ENCODE data around the gene SUSD5.

SUSD5 gene

GRCh38 chr3:33153782-33154181 lies 64.8 kb downstream of the SUSD5 start:
- H2AFZ ChIP-seq (ENCODE audit: low read length) = no peak overlapping the region
- no peak overlapping the region for H3K27ac ChIP-seq (ENCODE audit: low read depth, low read length, poor library complexity, severe bottlenecking)
- H3K9me3 ChIP-seq (ENCODE audit: low read length) = no peaks in the 10 kb centered on the region
- no peaks in the 10 kb centered on the region for H3K9me2 ChIP-seq (ENCODE audit: low read depth, low read length)
- H3K36me3 ChIP-seq (ENCODE audit: insufficient read depth, low read length) = no peaks in the 10 kb centered on the region
- no peaks in the 10 kb centered on the region for H3K27me3 ChIP-seq (ENCODE audit: insufficient read depth, low read length)
- no peaks in the 10 kb centered on the region for H3K79me2 ChIP-seq (ENCODE audit: insufficient read depth, low read length)
- H3K9ac ChIP-seq (ENCODE audit: low read length) = no peak overlapping the region
- no peak overlapping the region for H3K4me3 ChIP-seq (ENCODE audit: low read depth, low read length, poor library complexity, severe bottlenecking)
- H4K20me1 ChIP-seq (ENCODE audit: insufficient read depth, low read length) = no peaks in the 10 kb centered on the region
- no peaks in the 10 kb centered on the region for H3F3A ChIP-seq (ENCODE audit: insufficient read depth, low read length)
- TF ChIP-seq CTCF (IDR thresholded peaks at IDR 0.05; ENCODE audit: low read length) = no peak
- no peak for TF ChIP-seq EZH2 (IDR thresholded peaks at IDR 0.05; ENCODE audit: borderline replicate concordance, low read length)
- no peak overlapping the region for H3K4me2 ChIP-seq (ENCODE audit: low read length)
- H3K4me1 ChIP-seq (ENCODE audit: insufficient read depth, low read length, severe bottlenecking) = no peaks in the 10 kb centered on the region

- H3K79me2 ChIP-seq (ENCODE audit: insufficient read depth, low read length) = no peaks in the 10 kb centered on the region
- H4K20me1 ChIP-seq (ENCODE audit: insufficient read depth, low read length) = no peaks in the 10 kb centered on the region
- H3K9me2 ChIP-seq (ENCODE audit: low read depth, low read length) = no peaks in the 10 kb centered on the region
- no peak overlapping the region for H3K4me2 ChIP-seq (ENCODE audit: low read length)
- no peak overlapping the region for H3K9ac ChIP-seq (ENCODE audit: low read length)
- no peak overlapping the region for H3K27ac ChIP-seq (ENCODE audit: low read depth, low read length, poor library complexity, severe bottlenecking)
- H3K4me3 ChIP-seq (ENCODE audit: low read depth, low read length, poor library complexity, severe bottlenecking) = no peak overlapping the region
- H2AFZ ChIP-seq (ENCODE audit: low read length) = no peak overlapping the region
- no peaks in the 10 kb centered on the region for H3K9me3 ChIP-seq (ENCODE audit: low read length)
- TF ChIP-seq CTCF (IDR thresholded peaks at IDR 0.05; ENCODE audit: low read length) (no peak), EZH2 (IDR thresholded peaks at IDR 0.05; ENCODE audit: borderline replicate concordance, low read length) (no peak)
- no peaks in the 10 kb centered on the region for H3K27me3 ChIP-seq (ENCODE audit: insufficient read depth, low read length)
- no peaks in the 10 kb centered on the region for H3F3A ChIP-seq (ENCODE audit: insufficient read depth, low read length)
- no peaks in the 10 kb centered on the region for H3K36me3 ChIP-seq (ENCODE audit: insufficient read depth, low read length)
- H3K4me1 ChIP-seq (ENCODE audit: insufficient read depth, low read length, severe bottlenecking) = no peaks in the 10 kb centered on the region
These were observed 65.9 kb downstream of the SUSD5 start for GRCh38 chr3:33152363-33153360.

- Histone ChIP-seq H3K4me3 (ENCODE audit: low read depth, low read length, poor library complexity, severe bottlenecking) (no peak overlapping the region), H3K9me2 (ENCODE audit: low read depth, low read length) (no peaks in the 10 kb centered on the region), H3K79me2 (ENCODE audit: insufficient read depth, low read length) (no peaks in the 10 kb centered on the region), H3K9ac (ENCODE audit: low read length) (no peak overlapping the region), H3K36me3 (ENCODE audit: insufficient read depth, low read length) (no peaks in the 10 kb centered on the region), H3K27ac (ENCODE audit: low read depth, low read length, poor library complexity, severe bottlenecking) (no peak overlapping the region), H3K27me3 (ENCODE audit: insufficient read depth, low read length) (no peaks in the 10 kb centered on the region), H4K20me1 (ENCODE audit: insufficient read depth, low read length) (no peaks in the 10 kb centered on the region), H2AFZ (ENCODE audit: low read length) (no peak overlapping the region), H3K9me3 (ENCODE audit: low read length) (no peaks in the 10 kb centered on the region), H3K4me2 (ENCODE audit: low read length) (no peak overlapping the region), H3F3A (ENCODE audit: insufficient read depth, low read length) (no peaks in the 10 kb centered on the region), H3K4me1 (ENCODE audit: insufficient read depth, low read length, severe bottlenecking) (no peaks in the 10 kb centered on the region)
- TF ChIP-seq CTCF (IDR thresholded peaks at IDR 0.05; ENCODE audit: low read length) (no peak), EZH2 (IDR thresholded peaks at IDR 0.05; ENCODE audit: borderline replicate concordance, low read length) (no peak)
These were observed 69.3 kb downstream of the SUSD5 start for GRCh38 chr3:33149342-33149741.
